ENCODE measurements around the gene FOXE1.

DNA sequence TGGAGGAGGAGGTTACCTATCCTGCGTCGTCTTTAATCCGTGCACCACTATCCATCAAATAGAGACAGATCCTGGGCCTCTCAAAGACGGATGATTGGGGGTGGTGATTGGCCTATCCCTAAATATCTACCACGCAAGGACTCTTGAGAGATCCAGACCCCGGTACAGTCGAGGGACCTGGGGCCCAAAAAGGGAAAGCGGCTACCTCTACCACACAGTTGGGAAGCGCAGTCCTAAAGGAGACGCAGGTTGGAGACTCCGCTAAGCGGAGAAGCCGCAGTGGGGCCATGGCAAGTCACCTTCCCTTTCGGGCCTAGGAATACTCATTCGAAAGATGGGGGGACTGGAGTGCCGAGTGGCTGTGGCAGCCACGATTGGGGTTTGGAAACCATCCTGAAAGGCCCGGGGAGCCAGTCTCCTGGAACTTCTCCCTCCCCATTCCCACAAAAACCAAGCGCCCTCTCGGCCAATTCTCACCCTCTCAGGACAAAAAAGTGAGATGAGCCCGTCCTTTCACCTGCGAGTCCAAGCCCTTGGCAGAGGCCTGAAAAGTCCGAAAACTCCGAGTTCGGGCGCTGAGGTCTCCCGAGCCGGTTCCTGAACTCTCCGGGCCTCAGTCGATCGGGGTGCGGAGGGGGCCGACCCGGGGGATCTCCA is 499 bp upstream of the FOXE1 start:
- TF ChIP-seq, protein P1, sequence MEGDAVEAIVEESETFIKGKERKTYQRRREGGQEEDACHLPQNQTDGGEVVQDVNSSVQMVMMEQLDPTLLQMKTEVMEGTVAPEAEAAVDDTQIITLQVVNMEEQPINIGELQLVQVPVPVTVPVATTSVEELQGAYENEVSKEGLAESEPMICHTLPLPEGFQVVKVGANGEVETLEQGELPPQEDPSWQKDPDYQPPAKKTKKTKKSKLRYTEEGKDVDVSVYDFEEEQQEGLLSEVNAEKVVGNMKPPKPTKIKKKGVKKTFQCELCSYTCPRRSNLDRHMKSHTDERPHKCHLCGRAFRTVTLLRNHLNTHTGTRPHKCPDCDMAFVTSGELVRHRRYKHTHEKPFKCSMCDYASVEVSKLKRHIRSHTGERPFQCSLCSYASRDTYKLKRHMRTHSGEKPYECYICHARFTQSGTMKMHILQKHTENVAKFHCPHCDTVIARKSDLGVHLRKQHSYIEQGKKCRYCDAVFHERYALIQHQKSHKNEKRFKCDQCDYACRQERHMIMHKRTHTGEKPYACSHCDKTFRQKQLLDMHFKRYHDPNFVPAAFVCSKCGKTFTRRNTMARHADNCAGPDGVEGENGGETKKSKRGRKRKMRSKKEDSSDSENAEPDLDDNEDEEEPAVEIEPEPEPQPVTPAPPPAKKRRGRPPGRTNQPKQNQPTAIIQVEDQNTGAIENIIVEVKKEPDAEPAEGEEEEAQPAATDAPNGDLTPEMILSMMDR (IDR thresholded peaks at IDR 0.05), result no peak
- TF ChIP-seq POLR2A (IDR thresholded peaks at IDR 0.05), result no peak

Data from esophagus squamous epithelium (tissue), 4 donors.